ENCODE results near the gene CDH4.

The CDH4 gene

DNA sequence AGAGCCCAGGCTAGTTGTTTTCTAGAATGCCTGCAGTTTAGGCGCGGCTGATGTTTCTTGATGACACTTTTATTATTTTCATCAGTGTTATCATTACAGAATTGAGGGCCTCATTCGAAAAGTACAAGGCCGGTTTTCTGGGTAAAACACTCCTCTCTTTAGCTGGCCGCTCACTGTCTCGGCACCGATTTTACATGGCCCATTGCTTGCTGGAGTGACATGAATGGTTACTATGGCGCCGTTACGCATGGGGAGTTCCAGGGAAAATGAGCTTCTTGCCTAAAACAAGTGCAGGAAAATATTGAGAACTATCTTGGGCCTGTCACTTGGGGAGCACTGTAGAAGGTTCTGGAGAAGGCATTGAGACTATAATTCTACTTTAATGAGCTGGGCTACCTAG lies 317.8 kb downstream of the CDH4 start:
- TF ChIP-seq, protein P1, sequence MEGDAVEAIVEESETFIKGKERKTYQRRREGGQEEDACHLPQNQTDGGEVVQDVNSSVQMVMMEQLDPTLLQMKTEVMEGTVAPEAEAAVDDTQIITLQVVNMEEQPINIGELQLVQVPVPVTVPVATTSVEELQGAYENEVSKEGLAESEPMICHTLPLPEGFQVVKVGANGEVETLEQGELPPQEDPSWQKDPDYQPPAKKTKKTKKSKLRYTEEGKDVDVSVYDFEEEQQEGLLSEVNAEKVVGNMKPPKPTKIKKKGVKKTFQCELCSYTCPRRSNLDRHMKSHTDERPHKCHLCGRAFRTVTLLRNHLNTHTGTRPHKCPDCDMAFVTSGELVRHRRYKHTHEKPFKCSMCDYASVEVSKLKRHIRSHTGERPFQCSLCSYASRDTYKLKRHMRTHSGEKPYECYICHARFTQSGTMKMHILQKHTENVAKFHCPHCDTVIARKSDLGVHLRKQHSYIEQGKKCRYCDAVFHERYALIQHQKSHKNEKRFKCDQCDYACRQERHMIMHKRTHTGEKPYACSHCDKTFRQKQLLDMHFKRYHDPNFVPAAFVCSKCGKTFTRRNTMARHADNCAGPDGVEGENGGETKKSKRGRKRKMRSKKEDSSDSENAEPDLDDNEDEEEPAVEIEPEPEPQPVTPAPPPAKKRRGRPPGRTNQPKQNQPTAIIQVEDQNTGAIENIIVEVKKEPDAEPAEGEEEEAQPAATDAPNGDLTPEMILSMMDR (IDR thresholded peaks at IDR 0.05; ENCODE audit: low read length, missing control alignments): no peak
- no peak overlapping the region for H3K4me3 ChIP-seq (replicated peaks; ENCODE audit: low read depth, low read length)
- no peak for DNase-seq (ENCODE audit: low read depth)

DNA sequence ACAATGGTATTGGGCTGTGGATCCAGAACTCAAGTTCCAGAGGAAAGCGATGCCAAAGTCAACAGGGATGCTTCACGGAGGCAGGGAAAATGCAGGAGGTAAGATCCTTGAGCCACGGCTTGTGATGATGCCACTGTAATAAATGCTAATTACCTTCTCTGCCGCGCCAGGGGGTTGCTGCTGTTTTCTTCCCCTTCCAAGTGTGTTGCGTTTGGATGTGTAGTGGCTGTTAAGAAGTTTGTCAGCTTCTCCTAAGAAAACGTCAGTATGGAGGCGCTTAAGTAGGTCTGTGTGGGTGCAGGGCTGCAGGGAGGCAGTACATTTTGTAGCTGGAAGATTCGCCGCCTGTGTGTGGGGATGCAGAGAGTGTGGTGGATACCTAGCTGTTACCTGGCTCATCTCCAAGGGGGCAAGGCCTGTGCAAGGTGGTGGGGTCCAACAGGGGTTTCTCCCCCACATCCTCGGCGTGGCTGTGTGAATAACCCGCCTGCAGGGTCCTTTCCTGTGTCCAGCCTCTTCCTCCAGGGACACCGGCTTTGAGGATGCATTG lies 318.7 kb downstream of the CDH4 start:
- TF ChIP-seq, protein P1 (IDR thresholded peaks at IDR 0.05; ENCODE audit: low read length, missing control alignments): no peak
- no peak for DNase-seq (ENCODE audit: low read depth)
- no peak overlapping the region for H3K4me3 ChIP-seq (replicated peaks; ENCODE audit: low read depth, low read length)

DNA sequence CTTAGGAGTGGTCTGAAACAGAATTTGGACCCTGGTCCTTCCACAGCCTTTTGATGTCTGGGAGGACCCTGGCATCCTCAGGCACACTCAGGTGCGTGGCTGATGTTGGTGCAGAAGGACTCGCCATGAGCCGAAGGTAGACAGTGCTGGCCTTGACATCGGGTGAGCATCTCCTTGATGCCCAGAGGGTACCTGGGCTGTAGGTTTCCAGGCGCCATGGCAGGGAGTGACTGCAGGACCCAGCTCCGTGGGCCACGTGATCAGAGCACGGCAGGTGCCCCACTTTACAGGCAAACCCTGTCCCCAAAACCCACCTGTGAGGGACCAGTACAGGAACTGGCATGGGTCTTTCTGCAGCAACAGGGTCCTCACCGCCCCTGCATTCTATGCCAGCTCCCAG lies 319.2 kb downstream of the CDH4 start:
- no peak overlapping the region for H3K4me3 ChIP-seq (replicated peaks; ENCODE audit: low read depth, low read length)
- DNase-seq (ENCODE audit: low read depth): no peak
- TF ChIP-seq, protein P1 (IDR thresholded peaks at IDR 0.05; ENCODE audit: low read length, missing control alignments): no peak

DNA sequence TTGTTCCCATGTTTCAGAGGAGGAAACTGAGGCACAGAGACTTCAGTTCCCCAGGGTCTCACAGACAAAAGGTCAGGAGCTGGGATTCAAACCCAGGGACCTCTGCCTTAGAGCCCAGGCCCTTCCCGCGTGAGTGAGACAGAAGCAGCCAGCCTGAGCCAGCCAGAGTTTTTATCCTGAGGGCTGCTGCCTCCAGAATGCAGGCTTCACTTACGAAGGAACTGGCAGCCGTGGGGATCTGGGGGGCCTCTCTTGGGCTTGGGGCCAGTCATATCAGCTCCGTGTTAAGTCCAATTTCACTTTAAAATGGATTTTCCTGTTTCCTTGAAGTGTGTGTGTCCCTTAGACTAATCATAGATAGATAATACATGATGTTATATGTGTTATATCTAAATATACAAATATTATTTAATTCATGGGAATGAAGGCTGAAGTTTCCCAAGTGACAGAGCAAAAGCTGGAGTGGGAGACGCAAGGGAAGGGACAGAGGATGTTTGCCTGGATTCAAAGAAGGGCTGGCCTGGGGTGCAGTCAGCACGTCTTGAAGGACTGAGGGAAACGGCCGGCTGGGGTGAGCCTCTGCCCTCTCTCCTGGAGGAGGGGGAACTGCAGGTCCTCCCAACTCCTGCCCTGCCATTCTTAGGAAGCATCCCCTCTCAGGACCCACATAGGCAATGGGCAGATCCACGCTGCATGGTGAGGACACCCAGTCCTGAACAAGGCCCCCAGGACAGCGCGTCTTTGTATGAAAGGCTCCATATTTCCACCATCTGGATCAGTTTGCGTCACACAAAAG lies 320.1 kb downstream of the CDH4 start:
- no peak for DNase-seq (ENCODE audit: low read depth)
- TF ChIP-seq, protein P1 (IDR thresholded peaks at IDR 0.05; ENCODE audit: low read length, missing control alignments): no peak

DNA sequence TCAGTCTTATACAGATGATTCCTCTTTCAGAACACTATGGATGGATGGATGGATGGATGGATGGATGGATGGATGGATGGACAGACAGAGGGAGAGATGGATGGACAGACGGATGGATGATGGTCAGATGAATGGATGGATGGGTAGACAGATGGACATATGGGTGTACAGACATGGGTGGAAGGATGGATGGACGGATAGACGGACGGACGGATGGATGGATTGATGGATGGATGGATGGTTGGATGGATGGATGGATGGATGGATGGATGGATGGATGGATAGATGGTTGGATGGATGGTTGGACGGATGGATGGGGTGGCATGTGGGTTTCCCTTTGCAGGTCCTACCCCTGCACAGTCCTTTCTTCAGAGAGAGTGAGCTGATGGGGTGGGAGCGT lies 320.7 kb downstream of the CDH4 start:
- TF ChIP-seq, protein P1 (IDR thresholded peaks at IDR 0.05; ENCODE audit: low read length, missing control alignments): no peak
- no peak for DNase-seq (ENCODE audit: low read depth)
- no peak overlapping the region for H3K4me3 ChIP-seq (replicated peaks; ENCODE audit: low read depth, low read length)

More for the DNA sequence above, 320.1 kb downstream of the CDH4 start:
- no peak overlapping the region for H3K4me3 ChIP-seq (replicated peaks; ENCODE audit: low read depth, low read length)

DNA sequence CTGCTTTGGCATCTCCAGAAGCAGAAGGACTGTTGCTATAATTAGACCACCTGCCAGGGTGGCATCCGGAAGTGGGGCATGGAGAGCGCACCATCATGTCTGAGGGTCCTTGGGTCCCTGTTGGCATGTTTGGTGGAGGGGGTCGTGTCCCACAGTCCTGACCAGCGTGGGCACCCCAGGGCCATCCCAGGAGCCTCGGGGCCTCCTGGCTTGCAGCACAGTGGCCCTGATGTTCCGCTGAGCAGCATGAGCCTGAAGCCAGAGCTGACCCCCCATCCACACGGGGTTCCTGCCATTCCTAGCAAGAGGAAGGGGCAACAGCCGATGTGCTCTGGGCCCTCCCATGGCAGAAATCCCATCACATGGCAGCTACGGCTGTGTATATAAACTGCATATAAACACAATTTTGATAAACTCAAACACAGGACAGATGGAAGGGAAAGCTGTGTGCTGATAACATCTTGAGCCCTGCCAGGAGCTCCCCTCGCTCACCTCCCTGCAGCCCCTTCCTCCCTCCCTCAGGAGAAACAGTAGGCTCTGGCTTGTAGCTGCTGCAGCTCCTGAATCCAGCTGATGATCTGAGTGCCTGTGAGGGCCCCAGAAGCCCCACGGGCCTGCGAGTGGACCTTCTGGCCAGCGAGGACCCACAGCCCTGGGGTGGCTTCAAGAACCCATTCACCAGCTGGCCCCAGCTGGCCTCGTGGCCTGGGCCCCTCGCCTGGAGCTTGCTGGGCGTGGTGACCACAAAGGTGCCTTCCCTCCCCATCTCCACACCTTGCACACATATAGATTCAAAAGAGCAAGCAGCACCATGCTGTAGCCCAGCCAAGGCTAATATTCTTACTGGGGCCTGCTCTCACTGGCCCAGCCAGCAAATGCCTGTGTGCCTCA lies 321.6 kb downstream of the CDH4 start:
- no peak for DNase-seq (ENCODE audit: low read depth)
- TF ChIP-seq, protein P1 (IDR thresholded peaks at IDR 0.05; ENCODE audit: low read length, missing control alignments): no peak
- H3K4me3 ChIP-seq (replicated peaks; ENCODE audit: low read depth, low read length): no peak overlapping the region
